HCT116 (cell line): Measurements from ENCODE around the gene C1QTNF2. TPM values are rescaled to one million over a fixed set of nuclear protein-coding genes. Genes with fewer than 3 reads are reported as not detected.

ENCODE experiments used
- ATAC-seq: fragments of 200-7000 bp; cut with Tn5 transposase; 2 replicates; pipeline ENCODE4 v1.9.1; 2020; ENCODE audit warnings: mild to moderate bottlenecking, moderate library complexity
- BruUV-seq: library from RNA; stranded (reverse); fragments of 400-500 nt; replicated peaks from 2 replicates; lab custom pipeline; 2021; lab: Mats Ljungman, UMichigan
- CTCF ChIA-PET: fragments of 300-600 bp; sonication (Branson Sonifier 250); formaldehyde crosslinking; loops from one replicate; lab custom pipeline; 2021; ENCODE audit warnings: antibody characterized with exemption; lab: Charles Lee
- POLR2A ChIA-PET: fragments of 300-600, 350-600 bp; sonication (Branson Sonifier 250); formaldehyde crosslinking; loops from one replicate; lab custom pipeline; 2021; ENCODE audit warnings: antibody characterized with exemption; lab: Charles Lee
- RAD21 ChIA-PET, 2 experiments: fragments of 300-600 bp; sonication (Branson Sonifier 250); formaldehyde crosslinking; loops; one replicate each; lab custom pipeline; 2023; ENCODE audit warnings: low total read pairs in 2 of 2; ENCODE audit not compliant: uncharacterized antibody in 2 of 2, unreplicated experiment in 2 of 2, low non-redundant PET in 1 of 2; lab: Charles Lee
- DNase-seq: peaks from one replicate; pipeline ENCODE4 v3.0.0-alpha.2; 2010; ENCODE audit warnings: low read depth, low spot score
- H2AFZ ChIP-seq: fragments of 200-600 bp; shearing (Covaris generic), sonication (generic); 2 replicates; pipeline ENCODE4 v1.6.1; 2017; ENCODE audit warnings: low read depth, mixed run types, mixed read lengths, antibody characterized with exemption, low read length; ENCODE audit not compliant: poor library complexity, severe bottlenecking
- H3K27ac ChIP-seq: 2 replicates; pipeline ENCODE4 v1.5.1; 2012; ENCODE audit warnings: low read depth, low read length
- H3K27me3 ChIP-seq: fragments of 200-600 bp; sonication (generic); 2 replicates; pipeline ENCODE4 v1.6.1; 2016; ENCODE audit warnings: mixed run types, low read length, mixed read lengths; ENCODE audit not compliant: insufficient read depth
- H3K36me3 ChIP-seq, 2 experiments: fragments of 200-500 bp in 1 of 2; fragments of 200-600 bp in 1 of 2; sonication (Bioruptor generic) in 1 of 2; sonication (generic) in 1 of 2; 2 replicates each; pipeline versions ENCODE4 v1.5.1 to v1.6.1; 2014 to 2016; ENCODE audit warnings: low read length in 2 of 2, inconsistent platforms in 1 of 2, mixed read lengths in 1 of 2, mixed run types in 1 of 2; ENCODE audit not compliant: insufficient read depth in 2 of 2, control insufficient read depth in 1 of 2
- H3K4me1 ChIP-seq, 2 experiments: fragments of 200-600 bp in 1 of 2; sonication (generic) in 1 of 2; 2 replicates each; pipeline versions ENCODE4 v1.5.1 to v1.6.1; 2012 to 2017; ENCODE audit warnings: low read length in 2 of 2, inconsistent platforms in 1 of 2, mild to moderate bottlenecking in 1 of 2, mixed read lengths in 1 of 2, mixed run types in 1 of 2, moderate library complexity in 1 of 2; ENCODE audit not compliant: insufficient read depth in 2 of 2, control insufficient read depth in 1 of 2
- H3K4me2 ChIP-seq: fragments of 200-600 bp; sonication (generic); 2 replicates; pipeline ENCODE4 v1.6.1; 2017; ENCODE audit warnings: mixed run types, low read length, mixed read lengths
- H3K4me3 ChIP-seq, 2 experiments: fragments of 200-600 bp in 1 of 2; sonication (generic) in 1 of 2; replicated peaks in 1 of 2; 2 replicates each; pipeline ENCODE4 v1.5.1; 2011 to 2016; ENCODE audit warnings: low read length in 2 of 2, control low read depth in 1 of 2, low read depth in 1 of 2, mild to moderate bottlenecking in 1 of 2, mixed read lengths in 1 of 2, mixed run types in 1 of 2
- H3K79me2 ChIP-seq: fragments of 200-600 bp; sonication (generic); 2 replicates; pipeline ENCODE4 v1.6.1; 2017; ENCODE audit warnings: mild to moderate bottlenecking, mixed run types, low read length, moderate library complexity, mixed read lengths; ENCODE audit not compliant: insufficient read depth
- H3K9ac ChIP-seq: fragments of 200-600 bp; sonication (generic); 2 replicates; pipeline ENCODE4 v1.6.1; 2016; ENCODE audit warnings: low read length, mixed read lengths
- H3K9me2 ChIP-seq: fragments of 200-600 bp; sonication (generic), shearing (Covaris generic); 2 replicates; pipeline ENCODE4 v1.6.1; 2017; ENCODE audit warnings: mixed run types, mild to moderate bottlenecking, moderate library complexity; ENCODE audit not compliant: insufficient read depth
- H3K9me3 ChIP-seq, 2 experiments: fragments of 200-500 bp in 1 of 2; fragments of 200-600 bp in 1 of 2; sonication (Bioruptor generic) in 1 of 2; sonication (generic) in 1 of 2; 2 replicates each; pipeline ENCODE4 v1.6.1; 2014 to 2017; ENCODE audit warnings: low read length in 2 of 2, mixed read lengths in 2 of 2, inconsistent platforms in 1 of 2, low read depth in 1 of 2, mild to moderate bottlenecking in 1 of 2, mixed run types in 1 of 2, moderate library complexity in 1 of 2; ENCODE audit not compliant: control insufficient read depth in 1 of 2, insufficient read depth in 1 of 2
- H4K20me1 ChIP-seq: fragments of 200-600 bp; sonication (generic), shearing (Covaris generic); 2 replicates; pipeline ENCODE4 v1.6.1; 2017; ENCODE audit warnings: mixed run types, mild to moderate bottlenecking, moderate library complexity; ENCODE audit not compliant: insufficient read depth
- ATF3 ChIP-seq: IDR thresholded peaks from 2 replicates; pipeline ENCODE4 v1.6.1; 2012
- EGR1 ChIP-seq: IDR thresholded peaks from 2 replicates; pipeline ENCODE4 v1.6.1; 2012; ENCODE audit warnings: low read depth
- EZH2phosphoT487 ChIP-seq: fragments of 200-600 bp; IDR thresholded peaks from 2 replicates; pipeline ENCODE4 v1.6.1; 2018; ENCODE audit warnings: antibody characterized with exemption, borderline replicate concordance
- FOSL1 ChIP-seq: IDR thresholded peaks from 2 replicates; pipeline ENCODE4 v1.6.1; 2012; ENCODE audit warnings: low read depth
- RAD21 ChIP-seq: IDR thresholded peaks from 2 replicates; pipeline ENCODE4 v1.6.1; 2012; ENCODE audit warnings: low read depth, mild to moderate bottlenecking
- ZNF274 ChIP-seq: fragments of 200-500 bp; sonication (Bioruptor generic); IDR thresholded peaks from 2 replicates; pipeline ENCODE4 v1.6.1; 2014; ENCODE audit warnings: mild to moderate bottlenecking, low read depth, low read length, inconsistent platforms
- intact Hi-C: fragments of 100-400 bp; cut with micrococcal nuclease; formaldehyde crosslinking; loops from 2 replicates; pipeline ENCODE4 v1.10.0; 2022
- total RNA-seq: library from RNA; stranded (reverse); gene quantifications from one replicate; pipeline ENCODE4 v1.2.1, GENCODE V29; 2021; ENCODE audit not compliant: unreplicated experiment

C1QTNF2 gene
- total RNA-seq, 1 experiment from 2014 or later = 0.15 TPM

GRCh38 chr5:160363211-160363610, 7.2 kb downstream of the C1QTNF2 start:
- Histone ChIP-seq H3K27me3 (no peaks in the 10 kb centered on the region), H4K20me1 (no peaks in the 10 kb centered on the region), H3K9me3 (no peaks in the 10 kb centered on the region), H3K79me2 (no peaks in the 10 kb centered on the region), H2AFZ (no peak overlapping the region), H3K4me2 (no peak overlapping the region), H3K9ac (no peak overlapping the region), H3K4me3 (no peak overlapping the region), H3K27ac (no peak overlapping the region), H3K9me2 (no peaks in the 10 kb centered on the region), H3K4me1 (no peaks in the 10 kb centered on the region), H3K36me3 (no peaks in the 10 kb centered on the region)
- intact Hi-C loops = no loop called here
- ChIA-PET CTCF (no interaction called here), POLR2A (interaction anchor here (0.6 kb wide), 1 partner anchor 201 kb away, joined by 4 read pairs; no protein-coding TSS in a partner anchor), RAD21 (no interaction called here)
- DNase-seq (no peak), ATAC-seq (no peak)
- BruUV-seq = no TSS peak
- TF ChIP-seq RAD21 = no peak
- no peak for TF ChIP-seq ZNF274

DNA sequence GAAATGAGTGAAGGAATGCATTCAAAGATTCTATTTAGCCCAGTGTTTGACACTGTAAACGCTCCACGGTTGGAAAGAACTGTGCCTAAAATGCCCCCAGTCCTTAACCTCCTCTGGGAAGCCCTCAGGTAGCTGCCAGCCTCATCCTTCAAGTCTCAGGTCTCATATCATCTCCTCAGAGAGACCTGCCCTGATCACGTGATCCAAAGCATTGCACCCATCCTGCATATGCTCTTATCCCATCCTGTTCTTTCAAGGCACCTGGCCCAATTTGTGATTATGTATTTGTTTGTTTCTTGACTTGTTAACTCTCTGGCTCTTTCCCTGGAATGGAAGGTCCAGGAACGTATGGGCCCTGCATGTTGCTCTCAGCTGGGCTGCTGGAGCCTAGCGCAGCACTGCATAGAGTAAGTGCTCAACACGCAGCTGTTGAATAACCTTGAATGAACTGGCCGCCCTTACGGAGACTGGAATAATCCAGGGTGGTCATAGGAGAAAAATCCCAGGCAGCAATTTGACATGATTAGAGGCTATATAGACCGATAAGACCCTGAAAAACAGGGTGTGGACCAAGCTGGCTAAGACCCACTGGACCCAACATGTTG, 8.7 kb downstream of the C1QTNF2 start:
- TF ChIP-seq ATF3 (no peak), EZH2phosphoT487 (no peak), EGR1 (no peak), FOSL1 (no peak)
- RAD21 ChIA-PET = no interaction called here
- Histone ChIP-seq H4K20me1 (no peaks in the 10 kb centered on the region), H3K9ac (no peak overlapping the region), H3K4me2 (no peak overlapping the region), H3K9me2 (no peaks in the 10 kb centered on the region), H3K36me3 (no peaks in the 10 kb centered on the region), H3K4me1 (no peaks in the 10 kb centered on the region), H2AFZ (no peak overlapping the region), H3K79me2 (no peaks in the 10 kb centered on the region), H3K4me3 (no peak overlapping the region), H3K9me3 (no peaks in the 10 kb centered on the region), H3K27me3 (no peaks in the 10 kb centered on the region), H3K27ac (no peak overlapping the region)
- ATAC-seq (no peak), DNase-seq (no peak)
- intact Hi-C loops = no loop called here
- POLR2A ChIA-PET = no interaction called here
- CTCF ChIA-PET = interaction anchor here (1.4 kb wide), 1 partner anchor 29 kb away, joined by 3 read pairs; no protein-coding TSS in a partner anchor
- BruUV-seq = no TSS peak
